Mesenchymal stem cell (in vitro differentiated cells and primary cell): Measurements from ENCODE around the gene TMEM260.

Source experiments
- DNase-seq: peaks from one replicate; pipeline ENCODE4 v3.0.0-alpha.2; 2013
- H2AFZ ChIP-seq: one replicate; pipeline ENCODE4 v1.6.1; 2013; ENCODE audit warnings: low read depth, mild to moderate bottlenecking, control low read depth, inconsistent platforms, low read length, moderate library complexity
- H2AK5ac ChIP-seq: 2 replicates; pipeline ENCODE4 v1.6.1; 2013; ENCODE audit warnings: low read length, moderate library complexity, mild to moderate bottlenecking, inconsistent platforms; ENCODE audit not compliant: severe bottlenecking
- H2BK120ac ChIP-seq: one replicate; pipeline ENCODE4 v1.6.1; 2013; ENCODE audit warnings: low read depth, mild to moderate bottlenecking, inconsistent platforms, low read length, moderate library complexity
- H2BK12ac ChIP-seq, 2 experiments: one replicate each; pipeline ENCODE4 v1.6.1; 2013; ENCODE audit warnings: inconsistent platforms in 2 of 2, low read length in 2 of 2, mild to moderate bottlenecking in 2 of 2, moderate library complexity in 2 of 2, control low read depth in 1 of 2
- H2BK15ac ChIP-seq: one replicate; pipeline ENCODE4 v1.6.1; 2013; ENCODE audit warnings: mild to moderate bottlenecking, low read depth, inconsistent platforms; ENCODE audit not compliant: poor library complexity, severe bottlenecking
- H2BK5ac ChIP-seq: 2 replicates; pipeline ENCODE4 v1.6.1; 2013; ENCODE audit warnings: low read depth, mild to moderate bottlenecking, low read length, control low read depth, inconsistent platforms; ENCODE audit not compliant: poor library complexity, severe bottlenecking
- H3K14ac ChIP-seq, 2 experiments: one replicate each; pipeline ENCODE4 v1.6.1; 2013; ENCODE audit warnings: inconsistent platforms in 2 of 2, low read length in 2 of 2, control low read depth in 1 of 2, mild to moderate bottlenecking in 1 of 2, moderate library complexity in 1 of 2
- H3K18ac ChIP-seq, 2 experiments: one replicate each; pipeline ENCODE4 v1.6.1; 2013; ENCODE audit warnings: inconsistent platforms in 2 of 2, low read length in 2 of 2, control low read depth in 1 of 2, low read depth in 1 of 2, mild to moderate bottlenecking in 1 of 2
- H3K23ac ChIP-seq, 2 experiments: one replicate each; pipeline ENCODE4 v1.6.1; 2013; ENCODE audit warnings: inconsistent platforms in 2 of 2, low read length in 2 of 2, mild to moderate bottlenecking in 2 of 2, moderate library complexity in 2 of 2, control low read depth in 1 of 2
- H3K27ac ChIP-seq: 2 replicates; pipeline ENCODE4 v1.5.1; 2013; ENCODE audit warnings: mild to moderate bottlenecking, moderate library complexity, low read length, control low read depth, inconsistent platforms; ENCODE audit not compliant: poor library complexity, severe bottlenecking
- H3K27me3 ChIP-seq, 2 experiments: 2 replicates each; pipeline versions ENCODE4 v1.6.1 to v1.7.0; 2013; ENCODE audit warnings: low read length in 2 of 2, mild to moderate bottlenecking in 2 of 2, moderate library complexity in 2 of 2, control low read depth in 1 of 2, inconsistent platforms in 1 of 2; ENCODE audit not compliant: control insufficient read depth in 1 of 2, insufficient read depth in 1 of 2
- H3K36me3 ChIP-seq, 2 experiments: 2 replicates each; pipeline versions ENCODE4 v1.6.1 to v1.7.0; 2013; ENCODE audit warnings: low read length in 2 of 2, control low read depth in 1 of 2, inconsistent platforms in 1 of 2, low read depth in 1 of 2, mild to moderate bottlenecking in 1 of 2; ENCODE audit not compliant: insufficient read depth in 2 of 2, control insufficient read depth in 1 of 2
- H3K4ac ChIP-seq, 2 experiments: one replicate each; pipeline ENCODE4 v1.6.1; 2013; ENCODE audit warnings: inconsistent platforms in 2 of 2, low read length in 2 of 2, mild to moderate bottlenecking in 2 of 2, moderate library complexity in 2 of 2, control low read depth in 1 of 2, low read depth in 1 of 2
- H3K4me1 ChIP-seq: 2 replicates; pipeline ENCODE4 v1.6.1; 2013; ENCODE audit warnings: low read depth, low read length, control low read depth; ENCODE audit not compliant: control insufficient read depth, insufficient read depth
- H3K4me2 ChIP-seq: 2 replicates; pipeline ENCODE4 v1.6.1; 2013; ENCODE audit warnings: low read length, mild to moderate bottlenecking, inconsistent platforms; ENCODE audit not compliant: poor library complexity, severe bottlenecking
- H3K4me3 ChIP-seq, 2 experiments: 2 replicates each; pipeline versions ENCODE4 v1.5.1 to v1.7.0; 2013; ENCODE audit warnings: low read length in 2 of 2, mild to moderate bottlenecking in 2 of 2, control low read depth in 1 of 2, low read depth in 1 of 2; ENCODE audit not compliant: insufficient read depth in 1 of 2
- H3K79me1 ChIP-seq: replicated peaks from 2 replicates; pipeline ENCODE4 v1.6.1; 2013; ENCODE audit warnings: mild to moderate bottlenecking, control low read depth, low read length, inconsistent platforms; ENCODE audit not compliant: poor library complexity, severe bottlenecking
- H3K9ac ChIP-seq: 2 replicates; pipeline ENCODE4 v1.7.0; 2013; ENCODE audit warnings: mild to moderate bottlenecking, low read length, moderate library complexity
- H3K9me3 ChIP-seq: 2 replicates; pipeline ENCODE4 v1.7.0; 2013; ENCODE audit warnings: mild to moderate bottlenecking, low read length; ENCODE audit not compliant: control insufficient read depth
- H4K8ac ChIP-seq: one replicate; pipeline ENCODE4 v1.6.1; 2013; ENCODE audit warnings: inconsistent platforms, mild to moderate bottlenecking, low read length, moderate library complexity
- H4K91ac ChIP-seq: one replicate; pipeline ENCODE4 v1.6.1; 2013; ENCODE audit warnings: mild to moderate bottlenecking, low read length, inconsistent platforms
- WGBS: methylation state at CpG from one replicate; pipeline ENCODE4 v1.1.7; 2013; ENCODE audit warnings: mixed read lengths; 5-methylcytosine and 5-hydroxymethylcytosine counted together

TMEM260 gene

GRCh38 chr14:56633544-56633943 is 53.9 kb downstream of the TMEM260 start:
- peaks cover 30 to 82% of the 10 kb centered on the region in 2 experiments for H3K36me3 ChIP-seq
- H3K9me3 ChIP-seq, result peaks cover 16% of the 10 kb centered on the region
- no peak overlapping the region for H3K18ac ChIP-seq
- no peak overlapping the region for H3K9ac ChIP-seq
- no peak overlapping the region for H2AK5ac ChIP-seq
- no peaks in the 10 kb centered on the region for H3K4me1 ChIP-seq
- H3K27me3 ChIP-seq, result no peaks in the 10 kb centered on the region
- no peak overlapping the region for H3K4me2 ChIP-seq
- no peak for DNase-seq
- no peak overlapping the region for H4K8ac ChIP-seq
- WGBS, result no CpG with 5 or more reads among the region's 1 CpG
- no peak overlapping the region for H2AFZ ChIP-seq
- H3K14ac ChIP-seq, result no peak overlapping the region
- H2BK120ac ChIP-seq, result no peak overlapping the region
- no peak overlapping the region for H3K4me3 ChIP-seq
- no peak overlapping the region for H2BK5ac ChIP-seq
- no peak overlapping the region for H4K91ac ChIP-seq
- no peak overlapping the region for H3K27ac ChIP-seq
- no peak overlapping the region for H2BK12ac ChIP-seq
- peaks cover 13% of the 10 kb centered on the region for H3K79me1 ChIP-seq
- H3K23ac ChIP-seq, result no peak overlapping the region
- H3K4ac ChIP-seq, result no peak overlapping the region
- H2BK15ac ChIP-seq, result no peak overlapping the region

GRCh38 chr14:56635041-56635440 is 55.4 kb downstream of the TMEM260 start:
- Histone ChIP-seq H3K27me3 (no peaks in the 10 kb centered on the region), H3K27ac (no peak overlapping the region), H3K9me3 (peaks cover 5% of the 10 kb centered on the region), H3K23ac (no peak overlapping the region), H3K36me3 (peaks cover 38 to 91% of the 10 kb centered on the region in 2 experiments), H3K4me2 (no peak overlapping the region), H3K4me3 (no peak overlapping the region), H2AFZ (no peak overlapping the region), H3K79me1 (peaks cover 11% of the 10 kb centered on the region), H2BK5ac (no peak overlapping the region), H3K18ac (no peak overlapping the region), H3K4me1 (no peaks in the 10 kb centered on the region), H2BK120ac (no peak overlapping the region), H2AK5ac (no peak overlapping the region), H4K8ac (no peak overlapping the region), H3K4ac (no peak overlapping the region), H2BK15ac (no peak overlapping the region), H3K14ac (no peak overlapping the region), H3K9ac (no peak overlapping the region), H4K91ac (no peak overlapping the region), H2BK12ac (no peak overlapping the region)
- WGBS, result 100% methylated on average over 2 of the region's 2 CpGs
- no peak for DNase-seq

GRCh38 chr14:56647493-56647892 is 67.9 kb downstream of the TMEM260 start:
- H3K9ac ChIP-seq, result no peak overlapping the region
- H2AK5ac ChIP-seq, result no peak overlapping the region
- H3K4me3 ChIP-seq, result no peak overlapping the region
- H3K9me3 ChIP-seq, result no peaks in the 10 kb centered on the region
- no peak overlapping the region for H2BK15ac ChIP-seq
- no peak for DNase-seq
- no peak overlapping the region for H2BK5ac ChIP-seq
- H3K27ac ChIP-seq, result no peak overlapping the region
- no peak overlapping the region for H4K91ac ChIP-seq
- WGBS, result 100% methylated on average over 1 of the region's 2 CpGs
- no peaks in the 10 kb centered on the region for H3K79me1 ChIP-seq
- H2AFZ ChIP-seq, result no peak overlapping the region
- no peak overlapping the region for H3K23ac ChIP-seq
- peaks cover 4 to 8% of the 10 kb centered on the region in 2 experiments for H3K36me3 ChIP-seq
- no peak overlapping the region for H4K8ac ChIP-seq
- H3K27me3 ChIP-seq, result no peaks in the 10 kb centered on the region
- H3K18ac ChIP-seq, result no peak overlapping the region
- no peak overlapping the region for H3K14ac ChIP-seq
- H2BK120ac ChIP-seq, result no peak overlapping the region
- H3K4ac ChIP-seq, result no peak overlapping the region
- H2BK12ac ChIP-seq, result no peak overlapping the region
- no peaks in the 10 kb centered on the region for H3K4me1 ChIP-seq
- H3K4me2 ChIP-seq, result no peak overlapping the region

- Histone ChIP-seq H3K4ac (no peak overlapping the region), H2BK15ac (no peak overlapping the region), H3K36me3 (peaks cover 4 to 8% of the 10 kb centered on the region in 2 experiments), H2AK5ac (no peak overlapping the region), H2BK120ac (no peak overlapping the region), H3K14ac (no peak overlapping the region), H3K27me3 (no peaks in the 10 kb centered on the region), H4K8ac (no peak overlapping the region), H3K27ac (no peak overlapping the region), H2BK5ac (no peak overlapping the region), H3K18ac (no peak overlapping the region), H3K79me1 (no peaks in the 10 kb centered on the region), H3K4me1 (no peaks in the 10 kb centered on the region), H2BK12ac (no peak overlapping the region), H4K91ac (no peak overlapping the region), H3K9me3 (no peaks in the 10 kb centered on the region), H3K9ac (no peak overlapping the region), H3K4me2 (no peak overlapping the region), H3K4me3 (no peak overlapping the region), H3K23ac (no peak overlapping the region), H2AFZ (no peak overlapping the region)
- WGBS, result 96% methylated on average over 3 of the region's 6 CpGs
- DNase-seq, result no peak
These were observed 69.1 kb downstream of the TMEM260 start for GRCh38 chr14:56648508-56649301.
